Heart left ventricle (tissue), 13 donors: ENCODE measurements around the gene CTTNBP2.

Experiments used
- POLR2A ChIP-seq, 2 donors: fragments of 450-650 bp; IDR thresholded peaks; one replicate each; pipeline ENCODE4 v1.6.1; 2017; ENCODE audit warnings: antibody characterized with exemption in 2 of 2, mild to moderate bottlenecking in 2 of 2, moderate library complexity in 2 of 2
- TF ChIP-seq, protein P1 (sequence below), 12 donors: fragments of 200-600 bp; sonication (generic) in 4 of 12; IDR thresholded peaks; one replicate each; pipeline versions ENCODE4 v1.5.0 to v1.8.0; 2018 to 2022; ENCODE audit warnings: antibody characterized with exemption in 12 of 12, mild to moderate bottlenecking in 5 of 12
- donor health status: ischemic (EF 13 %, LVEDD 7.1; RV severe dilation, severe dysfunction).
- donor health status: DM: no; HTN: yes; CAD: no.
- donor health status: DM: no; HTN: no; CAD: no.
- donor health status: ischemic (EF 25% LVEDD 6.9; RV normal size, moderate dysfunction).
- donor health status: ischemic (EF 25% LVEDD 5.7; RV mildly dilated, moderate dysfunction).
- donor health status: ischemic (EF 35%, LVEDD 5.7; RV mildly dilated, moderate dysfunction).
- donor health status: nonischemic (EF 11% LVEDD 7.7; RV severe dilation, severe dysfunction).
- donor health status: DM: yes; HTN: yes; CAD: no.
- donor health status: PGD.
- donor health status: ischemic (EF 29% LVEDD 5.4; RV normal size, mild dysfunction).
- donor health status: nonischemic (EF 23%, LVEDD 6.1; RV moderate dilation, normal function).

DNA sequence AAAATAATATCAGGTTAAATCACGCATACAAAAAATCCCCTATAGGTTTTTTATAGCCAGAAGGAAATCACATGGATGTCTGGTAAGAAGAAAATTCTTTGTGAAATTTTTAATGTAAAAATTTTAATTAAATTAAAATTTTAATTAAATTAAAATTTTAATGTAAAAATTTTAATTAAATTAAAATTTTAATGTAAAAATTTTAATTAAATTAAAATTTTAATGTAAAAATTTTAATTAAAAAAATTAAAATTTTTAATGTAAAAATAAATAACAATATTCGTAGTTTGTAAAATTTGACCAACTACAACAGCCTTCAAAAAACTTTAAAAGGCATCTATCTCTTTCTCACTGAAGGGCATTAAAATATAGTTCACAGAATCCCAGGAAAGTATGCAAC lies 61.5 kb downstream of the CTTNBP2 start:
- TF ChIP-seq POLR2A (IDR thresholded peaks at IDR 0.05) = no peak
- TF ChIP-seq, protein P1, sequence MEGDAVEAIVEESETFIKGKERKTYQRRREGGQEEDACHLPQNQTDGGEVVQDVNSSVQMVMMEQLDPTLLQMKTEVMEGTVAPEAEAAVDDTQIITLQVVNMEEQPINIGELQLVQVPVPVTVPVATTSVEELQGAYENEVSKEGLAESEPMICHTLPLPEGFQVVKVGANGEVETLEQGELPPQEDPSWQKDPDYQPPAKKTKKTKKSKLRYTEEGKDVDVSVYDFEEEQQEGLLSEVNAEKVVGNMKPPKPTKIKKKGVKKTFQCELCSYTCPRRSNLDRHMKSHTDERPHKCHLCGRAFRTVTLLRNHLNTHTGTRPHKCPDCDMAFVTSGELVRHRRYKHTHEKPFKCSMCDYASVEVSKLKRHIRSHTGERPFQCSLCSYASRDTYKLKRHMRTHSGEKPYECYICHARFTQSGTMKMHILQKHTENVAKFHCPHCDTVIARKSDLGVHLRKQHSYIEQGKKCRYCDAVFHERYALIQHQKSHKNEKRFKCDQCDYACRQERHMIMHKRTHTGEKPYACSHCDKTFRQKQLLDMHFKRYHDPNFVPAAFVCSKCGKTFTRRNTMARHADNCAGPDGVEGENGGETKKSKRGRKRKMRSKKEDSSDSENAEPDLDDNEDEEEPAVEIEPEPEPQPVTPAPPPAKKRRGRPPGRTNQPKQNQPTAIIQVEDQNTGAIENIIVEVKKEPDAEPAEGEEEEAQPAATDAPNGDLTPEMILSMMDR (IDR thresholded peaks at IDR 0.05) = no peak
